ENCODE data around the gene MCOLN2.
"Not testable (repeated sequence)": the region's sequence is repeated elsewhere in the genome, so short reads cannot be mapped to it uniquely, and the experiment has no call there.

The MCOLN2 gene
- total RNA-seq: 22.8 to 63.1 reads per million in 2 donors

- peak; percentile 38 for DNase-seq
These were observed at the start of gene MCOLN2 for GRCh38 chr1:84996846-84997666. Gene MCOLN2, minus strand, starts transcription at chr1:84997113. Its CDS starts 241 bp downstream, at chr1:84996872.

- no peak for DNase-seq
These were observed 45.5 kb upstream of the MCOLN2 start for GRCh38 chr1:85042413-85042812.

GRCh38 chr1:85041793-85042192, 44.9 kb upstream of the MCOLN2 start:
- no peak for DNase-seq

- no peak for DNase-seq
These were observed 36.3 kb upstream of the MCOLN2 start for GRCh38 chr1:85033221-85033620.

- no peak for DNase-seq
These were observed 33.6 kb upstream of the MCOLN2 start for GRCh38 chr1:85030536-85030935.

- DNase-seq: no peak
These were observed 31.2 kb upstream of the MCOLN2 start for GRCh38 chr1:85028151-85028550.

- DNase-seq: no peak
These were observed 30.5 kb upstream of the MCOLN2 start for GRCh38 chr1:85027242-85027983.

GRCh38 chr1:85025940-85026339, 29.0 kb upstream of the MCOLN2 start:
- no peak for DNase-seq

- no peak for DNase-seq
These were observed 27.8 kb upstream of the MCOLN2 start for GRCh38 chr1:85024736-85025135.

- DNase-seq: no peak
These were observed 25.8 kb upstream of the MCOLN2 start for GRCh38 chr1:85022700-85023099.

- no peak for DNase-seq
These were observed 23.1 kb upstream of the MCOLN2 start for GRCh38 chr1:85019994-85020393.

- DNase-seq: no peak
These were observed 18.9 kb upstream of the MCOLN2 start for GRCh38 chr1:85015826-85016225.

GRCh38 chr1:85005641-85006040, 8.7 kb upstream of the MCOLN2 start:
- DNase-seq: not testable (repeated sequence)

- no peak for DNase-seq
These were observed 4.8 kb upstream of the MCOLN2 start for GRCh38 chr1:85001742-85002141.

GRCh38 chr1:84998642-84999280, 1.8 kb upstream of the MCOLN2 start:
- DNase-seq: no peak

GRCh38 chr1:84997667-84998600, 1.0 kb upstream of the MCOLN2 start:
- no peak for DNase-seq

- DNase-seq: no peak
These were observed 1.2 kb downstream of the MCOLN2 start for GRCh38 chr1:84995484-84996334.

GRCh38 chr1:84991097-84991920, 5.6 kb downstream of the MCOLN2 start:
- no peak for DNase-seq

GRCh38 chr1:84988588-84988987, 8.3 kb downstream of the MCOLN2 start:
- DNase-seq: no peak

- DNase-seq: not testable (repeated sequence)
These were observed 10.4 kb downstream of the MCOLN2 start for GRCh38 chr1:84986561-84986960.
